ENCODE results near the gene E2F8.
A peak's percentile ranks its signal among the peaks of the same experiment; 100 is the strongest.

E2F8 gene

GRCh38 chr11:19234231-19234817 is 6.4 kb downstream of the E2F8 start:
- no peak for TF ChIP-seq CTCF (conservative IDR thresholded peaks at IDR 0.05; ENCODE audit: low read depth, low read length)
- no peak overlapping the region for H3K4me3 ChIP-seq (ENCODE audit: low read depth, low read length)

GRCh38 chr11:19232910-19233503 is 7.7 kb downstream of the E2F8 start:
- H3K4me3 ChIP-seq (ENCODE audit: low read depth, low read length): no peak overlapping the region
- peak; percentile 81 for DNase-seq (ENCODE audit: low read depth)

More at GRCh38 chr11:19234231-19234817, 6.4 kb downstream of the E2F8 start:
- DNase-seq (ENCODE audit: low read depth): no peak

GRCh38 chr11:19229671-19230070 is 11.1 kb downstream of the E2F8 start:
- no peak for TF ChIP-seq CTCF (conservative IDR thresholded peaks at IDR 0.05; ENCODE audit: low read depth, low read length)
- DNase-seq (ENCODE audit: low read depth): no peak
- no peak overlapping the region for H3K4me3 ChIP-seq (ENCODE audit: low read depth, low read length)

More at GRCh38 chr11:19232910-19233503, 7.7 kb downstream of the E2F8 start:
- no peak for TF ChIP-seq CTCF (conservative IDR thresholded peaks at IDR 0.05; ENCODE audit: low read depth, low read length)

- no peak for DNase-seq (ENCODE audit: low read depth)
- no peak overlapping the region for H3K4me3 ChIP-seq (ENCODE audit: low read depth, low read length)
- no peak for TF ChIP-seq CTCF (conservative IDR thresholded peaks at IDR 0.05; ENCODE audit: low read depth, low read length)
Observed at GRCh38 chr11:19228968-19229367, 11.8 kb downstream of the E2F8 start.

- no peak for TF ChIP-seq CTCF (conservative IDR thresholded peaks at IDR 0.05; ENCODE audit: low read depth, low read length)
- DNase-seq (ENCODE audit: low read depth): no peak
Observed at GRCh38 chr11:19226378-19227195, 14.2 kb downstream of the E2F8 start.

GRCh38 chr11:19225581-19225980 is 15.2 kb downstream of the E2F8 start:
- no peak for TF ChIP-seq CTCF (conservative IDR thresholded peaks at IDR 0.05; ENCODE audit: low read depth, low read length)

More at GRCh38 chr11:19226378-19227195, 14.2 kb downstream of the E2F8 start:
- H3K4me3 ChIP-seq (ENCODE audit: low read depth, low read length): no peak overlapping the region

More at GRCh38 chr11:19225581-19225980, 15.2 kb downstream of the E2F8 start:
- H3K4me3 ChIP-seq (ENCODE audit: low read depth, low read length): no peak overlapping the region
- no peak for DNase-seq (ENCODE audit: low read depth)

Data from choroid plexus epithelial cell (primary cell).